ENCODE measurements around the gene MEI4. TPM values are rescaled to one million over a fixed set of nuclear protein-coding genes. Genes with fewer than 3 reads are reported as not detected.
"Not testable (repeated sequence)": the region's sequence is repeated elsewhere in the genome, so short reads cannot be mapped to it uniquely, and the experiment has no call there.

The MEI4 gene
- polyA plus RNA-seq, 1 experiment = not detected

- no peaks in the 10 kb centered on the region for H3K36me3 ChIP-seq (ENCODE audit: control insufficient read depth, insufficient read depth, low read length)
- H3K4me3 ChIP-seq (ENCODE audit: low read depth, low read length) = no peak overlapping the region
- no peak for TF ChIP-seq CTCF (IDR thresholded peaks at IDR 0.05; ENCODE audit: insufficient read depth, low read depth, low read length)
- CTCF ChIA-PET = no interaction called here
- DNase-seq (ENCODE audit: low read depth) = no peak
- POLR2A ChIA-PET = no interaction called here
- no peaks in the 10 kb centered on the region for H3K27me3 ChIP-seq (ENCODE audit: control insufficient read depth, insufficient read depth, low read length)
These were observed 25.2 kb downstream of the MEI4 start for GRCh38 chr6:77678048-77678447.

- H3K27me3 ChIP-seq (ENCODE audit: control insufficient read depth, insufficient read depth, low read length) = no peaks in the 10 kb centered on the region
- no peak overlapping the region for H3K4me3 ChIP-seq (ENCODE audit: low read depth, low read length)
- no peak for TF ChIP-seq CTCF (IDR thresholded peaks at IDR 0.05; ENCODE audit: insufficient read depth, low read depth, low read length)
- no peak for DNase-seq (ENCODE audit: low read depth)
- ChIA-PET POLR2A (no interaction called here), CTCF (interaction anchor here (0.6 kb wide), 1 partner anchor 986 kb away, joined by 3 read pairs; no protein-coding TSS in a partner anchor)
- H3K36me3 ChIP-seq (ENCODE audit: control insufficient read depth, insufficient read depth, low read length) = no peaks in the 10 kb centered on the region
These were observed 30.7 kb downstream of the MEI4 start for GRCh38 chr6:77683515-77683914.

- CTCF ChIA-PET = no interaction called here
- no peak for TF ChIP-seq CTCF (IDR thresholded peaks at IDR 0.05; ENCODE audit: insufficient read depth, low read depth, low read length)
- no peak overlapping the region for H3K4me3 ChIP-seq (ENCODE audit: low read depth, low read length)
- no peaks in the 10 kb centered on the region for H3K36me3 ChIP-seq (ENCODE audit: control insufficient read depth, insufficient read depth, low read length)
- POLR2A ChIA-PET = no interaction called here
- no peaks in the 10 kb centered on the region for H3K27me3 ChIP-seq (ENCODE audit: control insufficient read depth, insufficient read depth, low read length)
- DNase-seq (ENCODE audit: low read depth) = no peak
These were observed 34.1 kb downstream of the MEI4 start for GRCh38 chr6:77686931-77687330.

GRCh38 chr6:77688649-77689048, 35.8 kb downstream of the MEI4 start:
- no peak for TF ChIP-seq CTCF (IDR thresholded peaks at IDR 0.05; ENCODE audit: insufficient read depth, low read depth, low read length)
- CTCF ChIA-PET = interaction anchor here (1.1 kb wide), 1 partner anchor 19 kb away, joined by 3 read pairs; no protein-coding TSS in a partner anchor
- DNase-seq (ENCODE audit: low read depth) = no peak
- POLR2A ChIA-PET = no interaction called here
- Histone ChIP-seq H3K27me3 (ENCODE audit: control insufficient read depth, insufficient read depth, low read length) (no peaks in the 10 kb centered on the region), H3K4me3 (ENCODE audit: low read depth, low read length) (no peak overlapping the region), H3K36me3 (ENCODE audit: control insufficient read depth, insufficient read depth, low read length) (no peaks in the 10 kb centered on the region)

- H3K27me3 ChIP-seq (ENCODE audit: control insufficient read depth, insufficient read depth, low read length); CTCF ChIA-PET; H3K36me3 ChIP-seq (ENCODE audit: control insufficient read depth, insufficient read depth, low read length); DNase-seq (ENCODE audit: low read depth); POLR2A ChIA-PET; H3K4me3 ChIP-seq (ENCODE audit: low read depth, low read length): not testable (repeated sequence)
These were observed 47.3 kb downstream of the MEI4 start for GRCh38 chr6:77700095-77700494.

- Histone ChIP-seq H3K27me3 (ENCODE audit: control insufficient read depth, insufficient read depth, low read length) (no peaks in the 10 kb centered on the region), H3K4me3 (ENCODE audit: low read depth, low read length) (no peak overlapping the region), H3K36me3 (ENCODE audit: control insufficient read depth, insufficient read depth, low read length) (no peaks in the 10 kb centered on the region)
- no peak for TF ChIP-seq CTCF (IDR thresholded peaks at IDR 0.05; ENCODE audit: insufficient read depth, low read depth, low read length)
- ChIA-PET CTCF (no interaction called here), POLR2A (no interaction called here)
- no peak for DNase-seq (ENCODE audit: low read depth)
These were observed 54.8 kb downstream of the MEI4 start for GRCh38 chr6:77707603-77708002.
